Measurements from ENCODE around the gene ST3GAL5. TPM values are rescaled to one million over a fixed set of nuclear protein-coding genes. Genes with fewer than 3 reads are reported as not detected.

ST3GAL5 gene
- total RNA-seq, 1 donor from 2014 or later: 20.0 TPM

GRCh38 chr2:85851253-85852151, 37.3 kb downstream of the ST3GAL5 start:
- no peak overlapping the region for H3K27ac ChIP-seq (ENCODE audit: low read depth, low read length)
- H3K79me2 ChIP-seq (ENCODE audit: insufficient read depth, low read length): no peaks in the 10 kb centered on the region
- no peak overlapping the region for H2AFZ ChIP-seq (ENCODE audit: low read depth, low read length)
- Mint-ChIP-seq H3K36me3 (ENCODE audit: low read depth, unreplicated experiment) (peaks cover 35% of the 10 kb centered on the region), H3K27ac (ENCODE audit: unreplicated experiment) (no peak overlapping the region), H3K27me3 (ENCODE audit: low read depth, unreplicated experiment) (no peaks in the 10 kb centered on the region), H3K4me1 (ENCODE audit: low read depth, unreplicated experiment) (peaks cover 8% of the 10 kb centered on the region), H3K9me3 (ENCODE audit: unreplicated experiment) (peaks cover 3% of the 10 kb centered on the region), H3K4me3 (ENCODE audit: unreplicated experiment) (no peak overlapping the region)
- H3K9ac ChIP-seq (ENCODE audit: low read length): no peak overlapping the region
- H3K27me3 ChIP-seq (ENCODE audit: insufficient read depth, low read length): no peaks in the 10 kb centered on the region
- TF ChIP-seq EZH2 (IDR thresholded peaks at IDR 0.05; ENCODE audit: insufficient read depth, low read length): no peak
- TF ChIP-seq CTCF (IDR thresholded peaks at IDR 0.05; ENCODE audit: insufficient read depth, low read depth, low read length): no peak
- H3K4me2 ChIP-seq (ENCODE audit: low read length): no peak overlapping the region
- no peaks in the 10 kb centered on the region for H3K36me3 ChIP-seq (ENCODE audit: insufficient read depth, low read length)
- H4K20me1 ChIP-seq (ENCODE audit: insufficient read depth, low read length): no peaks in the 10 kb centered on the region
- peaks cover 7% of the 10 kb centered on the region for H3K4me1 ChIP-seq (ENCODE audit: insufficient read depth, low read length)
- DNase-seq (ENCODE audit: low read depth) (no peak), FAIRE-seq (no peak)
- H3K4me3 ChIP-seq (ENCODE audit: insufficient read depth, low read depth, low read length): no peak overlapping the region
- no peaks in the 10 kb centered on the region for H3K9me3 ChIP-seq (ENCODE audit: insufficient read depth, low read depth, low read length)

GRCh38 chr2:85850451-85850850, 38.3 kb downstream of the ST3GAL5 start:
- Histone ChIP-seq H4K20me1 (ENCODE audit: insufficient read depth, low read length) (no peaks in the 10 kb centered on the region), H3K27ac (ENCODE audit: low read depth, low read length) (no peak overlapping the region), H3K27me3 (ENCODE audit: insufficient read depth, low read length) (no peaks in the 10 kb centered on the region), H2AFZ (ENCODE audit: low read depth, low read length) (no peak overlapping the region), H3K4me2 (ENCODE audit: low read length) (no peak overlapping the region), H3K9me3 (ENCODE audit: insufficient read depth, low read depth, low read length) (no peaks in the 10 kb centered on the region), H3K4me1 (ENCODE audit: insufficient read depth, low read length) (peaks cover 10% of the 10 kb centered on the region), H3K9ac (ENCODE audit: low read length) (no peak overlapping the region), H3K79me2 (ENCODE audit: insufficient read depth, low read length) (no peaks in the 10 kb centered on the region), H3K36me3 (ENCODE audit: insufficient read depth, low read length) (no peaks in the 10 kb centered on the region), H3K4me3 (ENCODE audit: insufficient read depth, low read depth, low read length) (no peak overlapping the region)
- DNase-seq (ENCODE audit: low read depth) (no peak), FAIRE-seq (no peak)
- H3K27ac Mint-ChIP-seq (ENCODE audit: unreplicated experiment): no peak overlapping the region
- H3K4me1 Mint-ChIP-seq (ENCODE audit: low read depth, unreplicated experiment): peaks cover 12% of the 10 kb centered on the region
- H3K9me3 Mint-ChIP-seq (ENCODE audit: unreplicated experiment): peaks cover 3% of the 10 kb centered on the region
- TF ChIP-seq CTCF (IDR thresholded peaks at IDR 0.05; ENCODE audit: insufficient read depth, low read depth, low read length) (no peak), EZH2 (IDR thresholded peaks at IDR 0.05; ENCODE audit: insufficient read depth, low read length) (no peak)
- no peaks in the 10 kb centered on the region for H3K27me3 Mint-ChIP-seq (ENCODE audit: low read depth, unreplicated experiment)
- no peak overlapping the region for H3K4me3 Mint-ChIP-seq (ENCODE audit: unreplicated experiment)
- peaks cover 35% of the 10 kb centered on the region for H3K36me3 Mint-ChIP-seq (ENCODE audit: low read depth, unreplicated experiment)

GRCh38 chr2:85847051-85847588, 41.7 kb downstream of the ST3GAL5 start:
- no peaks in the 10 kb centered on the region for H3K27me3 ChIP-seq (ENCODE audit: insufficient read depth, low read length)
- no peaks in the 10 kb centered on the region for H3K27me3 Mint-ChIP-seq (ENCODE audit: low read depth, unreplicated experiment)
- H3K4me3 Mint-ChIP-seq (ENCODE audit: unreplicated experiment): no peak overlapping the region
- no peak overlapping the region for H3K4me3 ChIP-seq (ENCODE audit: insufficient read depth, low read depth, low read length)
- H3K36me3 Mint-ChIP-seq (ENCODE audit: low read depth, unreplicated experiment): peaks cover 40% of the 10 kb centered on the region
- H3K4me2 ChIP-seq (ENCODE audit: low read length): peak overlapping the region; percentile 9
- H3K27ac ChIP-seq (ENCODE audit: low read depth, low read length): no peak overlapping the region
- H2AFZ ChIP-seq (ENCODE audit: low read depth, low read length): no peak overlapping the region
- H3K4me1 Mint-ChIP-seq (ENCODE audit: low read depth, unreplicated experiment): peaks cover 20% of the 10 kb centered on the region
- H4K20me1 ChIP-seq (ENCODE audit: insufficient read depth, low read length): no peaks in the 10 kb centered on the region
- no peak for TF ChIP-seq EZH2 (IDR thresholded peaks at IDR 0.05; ENCODE audit: insufficient read depth, low read length)
- TF ChIP-seq CTCF (IDR thresholded peaks at IDR 0.05; ENCODE audit: insufficient read depth, low read depth, low read length): no peak
- H3K4me1 ChIP-seq (ENCODE audit: insufficient read depth, low read length): peaks cover 10% of the 10 kb centered on the region
- FAIRE-seq (no peak), DNase-seq (ENCODE audit: low read depth) (no peak)
- no peaks in the 10 kb centered on the region for H3K79me2 ChIP-seq (ENCODE audit: insufficient read depth, low read length)
- no peaks in the 10 kb centered on the region for H3K9me3 ChIP-seq (ENCODE audit: insufficient read depth, low read depth, low read length)
- no peaks in the 10 kb centered on the region for H3K9me3 Mint-ChIP-seq (ENCODE audit: unreplicated experiment)
- no peak overlapping the region for H3K27ac Mint-ChIP-seq (ENCODE audit: unreplicated experiment)
- H3K36me3 ChIP-seq (ENCODE audit: insufficient read depth, low read length): peaks cover 4% of the 10 kb centered on the region
- H3K9ac ChIP-seq (ENCODE audit: low read length): no peak overlapping the region

Data from astrocyte (in vitro differentiated cells and primary cell).